BJ (cell line): ENCODE data around the gene PAPSS1. TPM values are rescaled to one million over a fixed set of nuclear protein-coding genes. Genes with fewer than 3 reads are reported as not detected.

Experiments
- CTCF ChIA-PET: fragments of 350-600 bp; formaldehyde crosslinking; extraction: SDS; loops from one replicate; lab custom pipeline; 2021; ENCODE audit warnings: antibody characterized with exemption, inconsistent platforms; lab: Yijun Ruan, JAX
- POLR2A ChIA-PET: fragments of 300-600 bp; sonication (Branson Sonifier 250); formaldehyde crosslinking; extraction: SDS; loops from one replicate; lab custom pipeline; 2021; ENCODE audit warnings: antibody characterized with exemption; lab: Charles Lee
- DNase-seq: peaks from one replicate; pipeline ENCODE4 v3.0.0-alpha.2; 2011; ENCODE audit warnings: low read depth
- H3K27me3 ChIP-seq: 2 replicates; pipeline ENCODE4 v1.6.0; 2011; ENCODE audit warnings: low read length; ENCODE audit not compliant: control insufficient read depth, insufficient read depth
- H3K36me3 ChIP-seq: 2 replicates; pipeline ENCODE4 v1.5.1; 2011; ENCODE audit warnings: low read length; ENCODE audit not compliant: control insufficient read depth, insufficient read depth
- H3K4me3 ChIP-seq: 2 replicates; pipeline ENCODE4 v1.5.1; 2011; ENCODE audit warnings: low read depth, mild to moderate bottlenecking, control low read depth, low read length
- polyA plus RNA-seq: library from polyadenylated mRNA; depleted of rRNA; stranded (reverse); fragments of >200 nt; gene quantifications from 2 replicates; pipeline ENCODE4 v1.2.3, GENCODE V29; 2011
- TF ChIP-seq, protein P1 (sequence below): IDR thresholded peaks from 2 replicates; pipeline ENCODE4 v1.5.1; 2011; ENCODE audit warnings: low read depth, mild to moderate bottlenecking, control low read depth, inconsistent platforms, low read length, moderate library complexity; ENCODE audit not compliant: insufficient read depth

The PAPSS1 gene
- polyA plus RNA-seq, 1 experiment = 44.2 TPM

GRCh38 chr4:107600983-107601382 is 119.1 kb downstream of the PAPSS1 start:
- Histone ChIP-seq H3K4me3 (no peak overlapping the region), H3K36me3 (no peaks in the 10 kb centered on the region), H3K27me3 (no peaks in the 10 kb centered on the region)
- TF ChIP-seq, protein P1, sequence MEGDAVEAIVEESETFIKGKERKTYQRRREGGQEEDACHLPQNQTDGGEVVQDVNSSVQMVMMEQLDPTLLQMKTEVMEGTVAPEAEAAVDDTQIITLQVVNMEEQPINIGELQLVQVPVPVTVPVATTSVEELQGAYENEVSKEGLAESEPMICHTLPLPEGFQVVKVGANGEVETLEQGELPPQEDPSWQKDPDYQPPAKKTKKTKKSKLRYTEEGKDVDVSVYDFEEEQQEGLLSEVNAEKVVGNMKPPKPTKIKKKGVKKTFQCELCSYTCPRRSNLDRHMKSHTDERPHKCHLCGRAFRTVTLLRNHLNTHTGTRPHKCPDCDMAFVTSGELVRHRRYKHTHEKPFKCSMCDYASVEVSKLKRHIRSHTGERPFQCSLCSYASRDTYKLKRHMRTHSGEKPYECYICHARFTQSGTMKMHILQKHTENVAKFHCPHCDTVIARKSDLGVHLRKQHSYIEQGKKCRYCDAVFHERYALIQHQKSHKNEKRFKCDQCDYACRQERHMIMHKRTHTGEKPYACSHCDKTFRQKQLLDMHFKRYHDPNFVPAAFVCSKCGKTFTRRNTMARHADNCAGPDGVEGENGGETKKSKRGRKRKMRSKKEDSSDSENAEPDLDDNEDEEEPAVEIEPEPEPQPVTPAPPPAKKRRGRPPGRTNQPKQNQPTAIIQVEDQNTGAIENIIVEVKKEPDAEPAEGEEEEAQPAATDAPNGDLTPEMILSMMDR = no peak
- CTCF ChIA-PET = no interaction called here
- DNase-seq = no peak
- POLR2A ChIA-PET = interaction anchor here (0.6 kb wide), 1 partner anchor 28 kb away, joined by 9 read pairs; no protein-coding TSS in a partner anchor

DNA sequence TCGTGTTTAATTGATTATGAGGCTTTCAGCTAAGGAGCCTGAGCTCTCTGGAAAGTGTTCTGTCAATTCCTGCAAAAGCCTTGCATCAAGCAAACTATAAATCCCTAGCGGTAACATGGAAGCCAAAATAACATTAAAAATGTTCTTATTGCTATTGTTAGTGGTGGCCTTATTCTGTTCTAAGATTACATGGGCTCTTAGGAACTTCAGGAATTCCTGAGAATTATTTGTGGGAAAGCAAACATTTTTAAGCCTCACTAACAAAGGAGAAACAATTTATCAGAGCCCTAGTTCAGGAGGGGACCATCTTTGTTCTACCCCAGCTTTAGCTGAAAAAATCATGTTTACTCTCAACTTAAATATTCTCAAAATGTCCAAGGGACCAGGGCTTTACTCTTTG is 119.6 kb downstream of the PAPSS1 start:
- ChIA-PET CTCF (interaction anchor here (0.6 kb wide), 1 partner anchor 137 kb away, joined by 3 read pairs; no protein-coding TSS in a partner anchor), POLR2A (interaction anchor here (0.6 kb wide), 1 partner anchor 28 kb away, joined by 9 read pairs; no protein-coding TSS in a partner anchor)

GRCh38 chr4:107599841-107600240 is 120.2 kb downstream of the PAPSS1 start:
- POLR2A ChIA-PET = no interaction called here
- no peaks in the 10 kb centered on the region for H3K27me3 ChIP-seq
- CTCF ChIA-PET = no interaction called here
- DNase-seq = no peak
- no peaks in the 10 kb centered on the region for H3K36me3 ChIP-seq
- no peak overlapping the region for H3K4me3 ChIP-seq
- TF ChIP-seq, protein P1 = no peak

More for the DNA sequence above, 119.6 kb downstream of the PAPSS1 start:
- TF ChIP-seq, protein P1 = no peak
- DNase-seq = peak; percentile 38
- Histone ChIP-seq H3K27me3 (no peaks in the 10 kb centered on the region), H3K4me3 (no peak overlapping the region), H3K36me3 (no peaks in the 10 kb centered on the region)

- Histone ChIP-seq H3K36me3 (no peaks in the 10 kb centered on the region), H3K27me3 (no peaks in the 10 kb centered on the region), H3K4me3 (no peak overlapping the region)
- TF ChIP-seq, protein P1 = no peak
- ChIA-PET CTCF (interaction anchor here (0.6 kb wide), 1 partner anchor 8 kb away, joined by 3 read pairs; no protein-coding TSS in a partner anchor), POLR2A (no interaction called here)
- DNase-seq = no peak
These were observed 126.8 kb downstream of the PAPSS1 start for GRCh38 chr4:107593230-107593629.

DNA sequence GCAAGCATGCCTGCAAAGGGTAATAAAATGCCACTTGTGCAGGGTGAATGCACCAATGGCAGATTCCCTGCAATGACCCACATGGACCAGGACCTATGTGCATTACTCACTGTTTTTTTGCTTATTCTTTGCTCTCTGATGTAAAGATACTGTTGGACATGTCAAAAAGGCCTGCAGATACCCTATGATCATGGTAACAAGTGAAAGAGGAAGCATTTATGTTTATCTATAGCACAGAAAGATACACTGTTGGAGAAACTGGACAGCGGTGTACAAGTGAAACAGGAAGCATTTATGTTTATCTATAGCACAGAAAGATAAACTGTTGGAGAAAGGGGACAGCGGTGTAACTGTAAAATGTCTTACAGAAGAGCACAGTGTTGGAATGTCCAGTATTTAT is 127.5 kb downstream of the PAPSS1 start:
- POLR2A ChIA-PET = no interaction called here
- TF ChIP-seq, protein P1 = no peak
- CTCF ChIA-PET = no interaction called here

More for the DNA sequence above, 127.5 kb downstream of the PAPSS1 start:
- Histone ChIP-seq H3K27me3 (no peaks in the 10 kb centered on the region), H3K36me3 (no peaks in the 10 kb centered on the region), H3K4me3 (no peak overlapping the region)
- DNase-seq = no peak
